Activated CD8-positive, alpha-beta memory T cell treated with anti-CD3 and anti-CD28 coated beads for 4 hours (primary cell): Measurements from ENCODE around the gene SCRN2.

Experiments
- DNase-seq, 2 donors: peaks; one replicate each; pipeline ENCODE4 v3.0.0-alpha.2; 2020; ENCODE audit warnings: low read depth in 2 of 2

SCRN2 gene

DNA sequence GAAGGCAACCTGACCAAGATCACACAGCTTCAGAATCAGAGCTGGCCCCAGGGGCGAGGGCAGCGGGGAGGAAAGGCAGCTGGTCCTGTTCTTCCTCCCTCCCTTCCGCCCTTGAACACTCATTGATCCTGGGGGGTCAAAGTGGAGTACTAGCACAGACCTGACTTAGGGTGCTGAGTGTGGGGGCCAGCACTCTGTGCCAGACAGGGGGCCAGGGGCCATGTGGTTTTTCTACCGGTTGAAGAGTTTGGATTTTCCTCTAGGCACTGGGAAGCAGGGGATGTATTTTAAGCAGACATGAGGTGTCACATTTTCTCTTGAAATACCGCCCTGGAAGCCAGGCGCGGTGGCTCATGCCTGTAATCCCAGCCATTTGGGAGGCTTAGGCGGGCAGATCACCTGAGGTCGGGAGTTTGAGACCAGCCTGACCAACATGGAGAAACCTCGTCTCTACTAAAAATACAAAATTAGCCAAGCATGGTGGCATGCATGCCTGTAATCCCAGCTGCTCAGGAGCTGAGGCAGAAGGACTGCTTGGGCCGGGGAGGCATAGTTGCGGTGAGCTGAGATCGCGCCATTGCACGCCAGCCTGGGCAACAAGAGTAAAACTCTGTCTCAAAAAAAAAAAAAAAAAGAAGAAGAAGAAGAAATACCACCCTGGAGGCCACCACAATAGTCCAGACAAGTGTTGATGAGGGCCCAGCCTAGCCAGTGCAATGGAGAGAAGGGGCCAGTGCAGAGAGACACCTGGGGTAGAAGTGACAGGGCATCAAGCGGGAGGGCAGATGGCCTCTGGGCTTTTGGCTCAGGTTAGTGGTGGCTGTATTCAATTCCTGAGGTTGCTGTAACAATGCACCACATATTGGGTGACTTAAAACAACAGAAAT lies 34.8 kb downstream of the SCRN2 start:
- no peak for DNase-seq

GRCh38 chr17:47804461-47804860 lies 36.6 kb downstream of the SCRN2 start:
- DNase-seq: no peak

DNA sequence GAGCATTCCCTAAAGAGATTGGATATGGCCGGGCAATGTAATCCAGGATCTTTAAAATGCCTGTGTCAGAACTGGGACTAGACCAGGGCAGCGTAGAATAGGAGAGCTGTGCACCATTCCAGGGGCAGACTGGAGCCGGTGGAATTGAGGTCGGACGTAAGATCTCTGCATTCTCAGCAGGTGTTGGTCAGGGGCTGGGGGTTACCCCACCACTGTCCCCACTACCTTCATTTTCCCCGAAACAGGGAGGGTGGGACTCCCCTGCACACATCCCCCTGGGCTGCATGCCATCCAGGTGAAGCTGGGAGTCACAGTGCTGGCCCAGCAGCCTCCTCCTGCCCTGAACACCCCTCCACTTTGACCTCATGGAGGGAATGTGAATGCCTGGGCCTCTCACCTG lies 37.3 kb downstream of the SCRN2 start:
- no peak for DNase-seq

DNA sequence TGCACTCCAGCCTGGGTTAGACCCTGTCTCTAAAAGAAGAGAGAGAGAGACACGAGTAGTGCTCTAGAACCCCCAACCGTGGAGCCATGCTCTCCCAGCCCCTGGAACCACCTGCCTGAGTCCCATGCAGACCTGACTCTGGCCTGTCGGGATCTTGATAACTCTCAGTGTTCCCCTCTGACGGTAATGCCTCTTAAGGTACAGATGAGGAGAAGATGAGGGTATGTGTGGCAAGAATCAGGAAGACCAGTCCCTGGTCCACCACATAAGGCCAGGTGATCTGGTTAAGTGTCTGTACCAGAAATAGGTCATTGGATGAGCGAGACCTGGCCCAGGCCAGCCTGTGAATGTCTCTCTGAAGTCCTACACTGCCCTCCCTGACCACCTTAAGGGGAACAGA lies 37.9 kb downstream of the SCRN2 start:
- DNase-seq: no peak

- peak; percentile 24 to 31 for DNase-seq
These were observed 38.6 kb downstream of the SCRN2 start for GRCh38 chr17:47802341-47803022.

GRCh38 chr17:47801906-47802305 lies 39.2 kb downstream of the SCRN2 start:
- DNase-seq: no peak

DNA sequence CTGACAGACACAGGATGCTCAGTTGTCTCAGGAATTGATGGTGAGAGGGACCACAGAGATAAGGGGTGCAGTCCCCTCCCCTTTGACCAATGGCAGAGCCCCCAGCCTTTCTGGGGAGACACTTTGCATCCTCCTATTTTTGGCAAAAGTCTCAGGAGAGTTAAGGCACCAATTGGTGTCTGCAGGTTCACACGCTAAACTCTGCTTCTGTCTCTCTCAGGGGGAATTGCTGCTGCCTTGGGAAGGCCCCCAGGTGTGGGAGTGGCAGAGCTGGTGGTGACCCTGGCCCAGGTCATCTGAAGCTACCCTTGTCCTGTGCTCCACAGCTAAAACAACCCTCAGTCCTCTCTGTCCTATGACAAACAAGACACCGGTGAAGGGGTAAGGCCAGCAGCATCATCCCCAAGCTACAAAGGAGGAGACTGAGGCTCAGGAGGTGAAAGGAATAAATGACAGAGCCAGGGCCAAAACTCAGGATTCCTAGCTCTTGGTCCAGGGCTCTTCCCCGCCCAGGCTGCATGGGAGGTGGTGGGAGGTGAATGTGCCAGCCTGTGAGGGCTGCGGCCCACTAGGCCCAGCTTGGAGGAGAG lies 39.8 kb downstream of the SCRN2 start:
- DNase-seq: no peak

- no peak for DNase-seq
These were observed 40.4 kb downstream of the SCRN2 start for GRCh38 chr17:47800686-47801085.

DNA sequence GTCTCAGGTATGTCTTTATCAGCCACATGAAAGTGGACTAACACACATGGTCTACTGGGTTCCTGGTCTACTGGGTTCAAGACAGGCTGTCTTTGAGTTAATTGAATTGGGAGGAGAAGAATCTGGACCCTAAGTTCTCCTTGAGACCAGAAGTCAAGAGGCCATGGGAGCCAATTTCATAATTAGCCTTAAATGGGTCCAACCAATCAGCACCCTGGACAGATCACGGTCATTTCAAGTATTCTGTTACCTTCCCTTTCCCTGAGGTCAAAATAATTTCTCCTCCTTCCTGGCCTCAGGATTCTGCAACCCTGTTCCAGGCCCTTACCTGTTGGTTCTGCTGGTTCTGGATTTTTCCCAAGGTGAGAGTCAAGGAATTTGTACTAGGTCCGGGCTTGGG lies 43.3 kb downstream of the SCRN2 start:
- no peak for DNase-seq

GRCh38 chr17:47792979-47793378 lies 48.1 kb downstream of the SCRN2 start:
- DNase-seq: no peak

GRCh38 chr17:47792457-47792856 lies 48.6 kb downstream of the SCRN2 start:
- no peak for DNase-seq

GRCh38 chr17:47791025-47791424 lies 50.0 kb downstream of the SCRN2 start:
- no peak for DNase-seq

DNA sequence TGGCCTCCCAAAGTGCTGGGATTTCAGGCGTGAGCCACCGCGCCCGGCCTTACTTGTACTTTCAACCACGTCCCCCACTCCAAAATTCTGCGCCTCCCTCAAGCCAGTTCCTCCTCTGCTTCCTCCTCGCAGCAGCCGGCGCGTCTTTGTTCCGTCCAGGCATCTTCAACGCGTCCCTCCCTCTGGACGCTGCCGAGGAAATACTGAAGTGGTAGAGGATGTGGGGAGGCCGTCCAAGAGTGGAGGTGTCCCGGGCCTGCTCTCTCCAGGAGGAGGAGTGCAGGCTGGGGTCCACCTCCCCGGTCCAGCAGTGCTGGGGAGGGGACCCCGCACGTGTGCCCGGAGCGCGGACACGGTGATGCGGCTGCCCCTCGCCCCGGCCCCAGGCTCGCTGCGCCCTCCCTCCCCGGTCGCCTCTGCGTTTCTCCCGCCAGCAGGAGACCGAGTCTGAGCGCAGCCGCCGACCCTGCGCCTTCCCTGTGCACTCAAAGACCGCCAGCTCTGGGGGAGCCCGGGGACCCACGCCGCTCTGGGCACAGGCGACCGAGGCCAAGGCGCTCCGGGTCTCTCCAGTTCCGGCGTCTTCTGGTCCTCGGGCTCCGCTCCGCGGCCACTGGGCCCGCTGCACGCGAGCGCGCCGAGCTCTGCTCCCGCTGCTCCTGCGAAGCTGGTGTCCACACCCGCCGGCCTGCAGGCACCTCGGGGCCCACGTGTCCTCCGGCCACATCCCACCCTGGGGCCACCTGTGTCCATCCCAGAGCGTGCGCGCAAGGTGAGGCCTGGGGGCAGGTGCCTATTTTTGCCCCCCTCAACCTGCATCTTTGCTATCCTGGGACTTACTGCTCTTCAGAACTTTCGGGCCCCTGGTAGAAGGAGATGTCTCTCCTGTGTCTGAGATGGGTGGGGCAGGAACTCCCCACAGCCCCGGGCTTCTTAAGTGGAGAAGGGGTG lies 51.2 kb downstream of the SCRN2 start:
- peak in 1 of 2 donors; percentile 13 for DNase-seq
